Activated CD4-positive, alpha-beta T cell treated with anti-CD3 and anti-CD28 coated beads, Interleukin-2, amount 10 ng/mL, durations not matched to agents 24 days and 14 days (primary cell): ENCODE measurements around the gene SH3BP4. TPM values are rescaled to one million over a fixed set of nuclear protein-coding genes. Genes with fewer than 3 reads are reported as not detected.

Experiments
- DNase-seq: peaks from one replicate; pipeline ENCODE4 v3.0.0; 2022
- H3K27ac Mint-ChIP-seq: one replicate; pipeline ENCODE4 v1.8.0; 2022; ENCODE audit warnings: mild to moderate bottlenecking, mixed read lengths
- H3K27me3 Mint-ChIP-seq: one replicate; pipeline ENCODE4 v1.8.0; 2022; ENCODE audit warnings: mixed read lengths
- H3K36me3 Mint-ChIP-seq: one replicate; pipeline ENCODE4 v1.8.0; 2022; ENCODE audit warnings: low read depth, mild to moderate bottlenecking, mixed read lengths
- H3K4me1 Mint-ChIP-seq: one replicate; pipeline ENCODE4 v1.8.0; 2021; ENCODE audit warnings: mixed read lengths
- H3K4me3 Mint-ChIP-seq: one replicate; pipeline ENCODE4 v1.8.0; 2022; ENCODE audit warnings: mild to moderate bottlenecking, moderate library complexity, mixed read lengths
- H3K9me3 Mint-ChIP-seq: one replicate; pipeline ENCODE4 v1.8.0; 2021; ENCODE audit warnings: mixed read lengths
- intact Hi-C: fragments of 100-400 bp; cut with micrococcal nuclease; formaldehyde crosslinking; loops from one replicate; pipeline ENCODE4 v1.15.1; 2023
- total RNA-seq: library from RNA; stranded (reverse); gene quantifications from 2 replicates; pipeline ENCODE4 v1.2.3, GENCODE V29; 2022

The SH3BP4 gene
- total RNA-seq, 1 donor from 2014 or later = 0.07 TPM

DNA sequence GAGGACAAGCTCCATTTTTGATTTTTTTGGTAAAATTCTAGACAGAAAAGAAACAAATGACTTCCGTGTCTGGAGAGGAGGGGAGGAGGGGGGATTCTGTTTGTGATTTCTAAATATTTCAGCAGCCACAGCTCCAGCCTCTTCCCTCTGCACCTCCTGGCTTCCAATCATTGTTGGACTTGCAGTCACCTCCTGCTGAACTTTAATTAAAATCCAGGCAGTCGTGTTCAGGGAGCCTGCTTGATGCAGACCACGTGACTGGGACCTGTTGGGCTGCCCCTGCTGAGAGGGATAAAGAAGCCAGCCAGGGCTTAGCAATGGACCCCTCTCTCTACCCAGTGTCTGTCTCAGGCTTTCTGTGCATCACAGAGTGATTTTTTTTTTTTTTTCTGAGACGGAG is 115.1 kb downstream of the SH3BP4 start:
- no peaks in the 10 kb centered on the region for H3K27me3 Mint-ChIP-seq
- no peaks in the 10 kb centered on the region for H3K4me1 Mint-ChIP-seq
- intact Hi-C loops = no loop called here
- DNase-seq = no peak
- no peak overlapping the region for H3K4me3 Mint-ChIP-seq
- no peaks in the 10 kb centered on the region for H3K9me3 Mint-ChIP-seq
- no peaks in the 10 kb centered on the region for H3K36me3 Mint-ChIP-seq
- no peak overlapping the region for H3K27ac Mint-ChIP-seq

DNA sequence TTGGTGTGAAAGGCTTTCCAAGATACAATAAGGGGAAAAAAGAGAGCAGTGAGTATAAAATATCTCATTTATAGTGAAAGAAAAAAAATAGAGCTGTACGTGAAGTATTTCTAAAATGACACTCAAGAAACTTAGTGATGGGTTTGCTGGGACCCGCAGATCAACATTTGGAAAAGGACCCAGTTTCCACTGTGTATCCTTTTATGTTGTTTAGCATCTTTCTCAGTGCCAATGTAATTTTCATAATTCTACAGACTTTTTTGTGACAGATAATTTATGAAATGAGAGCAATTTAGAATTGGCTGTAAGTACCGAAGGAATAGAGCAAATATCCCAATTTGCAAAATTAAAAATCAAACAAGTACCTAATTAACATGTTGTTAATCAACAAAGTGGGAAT is 116.9 kb downstream of the SH3BP4 start:
- Mint-ChIP-seq H3K36me3 (no peaks in the 10 kb centered on the region), H3K9me3 (no peaks in the 10 kb centered on the region), H3K4me1 (no peaks in the 10 kb centered on the region), H3K4me3 (no peak overlapping the region), H3K27me3 (no peaks in the 10 kb centered on the region), H3K27ac (no peak overlapping the region)
- intact Hi-C loops = no loop called here
- no peak for DNase-seq

DNA sequence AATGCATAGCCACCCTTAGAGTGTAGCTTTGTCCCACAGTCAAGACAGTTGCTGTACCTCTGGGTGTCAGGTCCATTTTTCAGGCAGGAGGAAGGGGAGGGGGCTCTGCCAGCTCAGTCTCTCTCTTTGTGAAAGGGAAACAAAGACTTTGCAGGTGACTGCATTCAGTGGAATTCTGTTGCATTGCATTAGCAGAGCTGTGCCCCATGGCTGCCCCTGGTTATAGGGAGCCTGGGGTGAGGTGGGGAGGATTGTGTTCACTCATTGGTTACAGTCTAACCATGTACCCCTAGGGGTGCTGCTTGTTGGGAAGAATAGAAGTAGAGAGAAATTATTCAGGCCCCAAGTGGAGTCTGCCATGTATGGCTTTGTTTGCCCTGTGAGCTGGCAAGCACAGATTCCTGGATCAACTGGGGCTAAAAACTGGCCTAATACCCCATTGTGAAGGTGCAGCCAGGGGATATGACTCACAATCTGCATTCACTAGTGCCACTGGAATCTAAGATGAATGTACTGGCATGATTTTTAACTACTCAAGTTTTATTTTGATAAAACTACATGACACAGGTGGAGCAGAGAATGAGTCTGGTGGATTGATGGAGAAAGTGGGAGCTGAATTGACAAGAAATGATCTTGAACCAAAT is 118.4 kb downstream of the SH3BP4 start:
- Mint-ChIP-seq H3K27me3 (no peaks in the 10 kb centered on the region), H3K4me1 (no peaks in the 10 kb centered on the region), H3K27ac (no peak overlapping the region), H3K36me3 (no peaks in the 10 kb centered on the region), H3K9me3 (no peaks in the 10 kb centered on the region), H3K4me3 (no peak overlapping the region)
- DNase-seq = no peak
- intact Hi-C loops = no loop called here

DNA sequence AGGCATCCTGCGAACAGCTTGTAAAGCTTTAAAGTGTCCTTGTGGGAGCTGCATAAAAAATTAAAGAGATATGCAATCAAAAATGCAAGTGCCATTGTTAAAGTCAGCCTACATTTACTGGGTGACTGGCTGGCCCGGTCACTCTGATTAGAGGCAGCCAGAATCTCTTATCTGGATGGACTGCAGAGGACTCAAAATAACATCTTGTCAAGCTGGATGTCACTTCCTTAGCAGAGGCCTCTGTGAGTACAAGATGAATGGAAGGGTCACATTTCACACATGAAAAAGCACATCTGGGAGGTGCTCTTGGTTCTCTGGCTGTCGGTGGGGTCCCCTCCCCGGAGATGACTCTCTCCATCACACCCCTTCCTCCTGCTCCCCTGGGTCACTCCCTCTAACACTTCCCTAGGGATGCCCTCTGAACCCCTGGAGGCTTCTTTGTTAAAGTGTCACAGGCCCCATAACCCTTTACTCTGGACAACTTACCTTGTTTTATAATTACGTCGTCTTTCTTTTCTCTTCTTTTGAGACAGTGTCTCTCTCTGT is 122.1 kb downstream of the SH3BP4 start:
- intact Hi-C loops = no loop called here
- no peak for DNase-seq
- no peak overlapping the region for H3K27ac Mint-ChIP-seq
- H3K4me3 Mint-ChIP-seq = no peak overlapping the region
- H3K36me3 Mint-ChIP-seq = no peaks in the 10 kb centered on the region
- H3K9me3 Mint-ChIP-seq = no peaks in the 10 kb centered on the region
- H3K4me1 Mint-ChIP-seq = no peaks in the 10 kb centered on the region
- H3K27me3 Mint-ChIP-seq = no peaks in the 10 kb centered on the region

DNA sequence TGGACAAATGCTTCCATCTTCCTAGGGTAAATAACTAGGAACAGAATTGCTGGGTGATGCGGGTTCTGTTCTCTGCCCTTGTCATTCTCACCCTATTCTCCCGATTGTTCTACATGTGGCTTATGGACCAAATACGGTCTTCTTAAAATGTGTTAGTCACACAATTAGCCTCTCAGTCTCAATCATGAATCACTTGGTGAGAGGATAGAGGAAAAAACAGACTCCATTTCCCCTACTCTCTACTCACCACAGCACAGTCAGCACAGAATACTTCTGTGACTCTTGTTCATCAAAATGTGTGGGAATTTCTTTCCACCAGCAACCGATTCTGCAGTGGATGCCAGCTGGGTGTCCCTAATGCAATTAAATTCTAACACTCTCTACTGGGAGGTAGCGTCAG is 125.2 kb downstream of the SH3BP4 start:
- no peaks in the 10 kb centered on the region for H3K36me3 Mint-ChIP-seq
- DNase-seq = no peak
- no peak overlapping the region for H3K27ac Mint-ChIP-seq
- no peaks in the 10 kb centered on the region for H3K9me3 Mint-ChIP-seq
- intact Hi-C loops = no loop called here
- no peak overlapping the region for H3K4me3 Mint-ChIP-seq
- H3K4me1 Mint-ChIP-seq = no peaks in the 10 kb centered on the region
- no peaks in the 10 kb centered on the region for H3K27me3 Mint-ChIP-seq

DNA sequence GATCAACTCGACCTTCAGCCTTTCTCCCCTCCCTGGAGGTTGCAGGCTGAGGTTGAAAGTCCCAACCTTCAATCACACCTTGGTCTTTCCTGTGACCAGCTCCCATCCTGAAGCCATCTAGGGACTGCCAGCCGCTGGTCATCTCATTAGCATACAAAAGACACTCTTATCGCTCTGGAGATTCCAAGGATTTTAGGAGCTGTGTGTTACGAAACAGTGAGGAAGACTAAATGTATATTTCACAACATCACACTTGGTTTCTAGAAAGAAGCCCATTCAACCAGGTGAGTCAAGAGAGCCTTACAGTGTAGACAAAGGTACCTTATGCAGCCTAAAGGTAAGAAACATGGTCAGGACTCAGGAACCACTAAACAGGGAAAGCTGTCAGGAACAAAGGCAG is 126.4 kb downstream of the SH3BP4 start:
- Mint-ChIP-seq H3K27me3 (no peaks in the 10 kb centered on the region), H3K9me3 (no peaks in the 10 kb centered on the region), H3K27ac (no peak overlapping the region), H3K36me3 (no peaks in the 10 kb centered on the region), H3K4me1 (no peaks in the 10 kb centered on the region), H3K4me3 (no peak overlapping the region)
- no peak for DNase-seq
- intact Hi-C loops = no loop called here

DNA sequence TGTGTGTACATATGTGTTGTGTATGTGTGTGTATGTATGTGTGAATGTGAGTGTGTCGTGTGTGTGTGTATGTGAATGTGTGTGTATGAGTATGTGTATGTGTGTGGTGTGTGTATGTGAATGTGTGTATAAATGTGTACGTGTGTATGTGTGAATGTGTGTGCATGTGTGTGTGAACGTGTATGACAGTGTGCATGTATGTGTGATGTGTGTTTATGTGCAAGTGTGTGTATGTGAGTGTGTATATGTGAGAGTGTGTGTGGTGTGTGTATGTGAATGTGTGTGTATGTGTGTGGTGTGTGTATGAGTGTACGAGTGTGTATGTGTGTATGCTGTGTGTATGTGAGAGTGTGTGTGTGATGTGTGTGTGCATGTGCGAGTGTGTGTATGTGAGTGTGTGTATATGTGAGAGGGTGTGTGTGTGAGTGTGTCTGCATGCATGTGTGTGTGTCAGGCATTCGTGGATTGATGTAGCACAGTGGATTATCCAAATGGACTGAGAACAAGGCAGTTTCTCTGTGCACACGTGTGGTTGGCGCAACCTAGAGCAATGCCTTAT is 127.2 kb downstream of the SH3BP4 start:
- no peak for DNase-seq
- H3K27me3 Mint-ChIP-seq = no peaks in the 10 kb centered on the region
- intact Hi-C loops = no loop called here
- no peaks in the 10 kb centered on the region for H3K36me3 Mint-ChIP-seq
- no peak overlapping the region for H3K27ac Mint-ChIP-seq
- H3K4me1 Mint-ChIP-seq = no peaks in the 10 kb centered on the region
- no peaks in the 10 kb centered on the region for H3K9me3 Mint-ChIP-seq
- no peak overlapping the region for H3K4me3 Mint-ChIP-seq

DNA sequence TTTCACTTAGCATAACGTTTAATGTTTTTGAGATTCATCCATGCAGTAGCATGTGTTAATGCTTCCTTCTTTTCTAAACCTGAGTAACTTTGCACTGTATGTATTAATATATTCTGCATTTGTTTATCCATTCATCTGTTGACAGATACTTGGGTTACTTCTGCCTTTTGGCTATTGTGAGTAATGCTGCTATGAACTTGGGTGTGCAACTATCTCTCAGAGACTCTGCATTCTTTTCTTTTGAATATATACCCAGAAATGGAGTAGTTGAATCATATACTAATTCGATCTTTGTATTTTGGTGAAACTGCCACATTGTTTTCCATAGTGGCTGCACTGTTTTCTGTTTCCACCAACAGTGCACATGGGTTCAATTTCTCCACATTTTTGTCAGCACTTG is 128.3 kb downstream of the SH3BP4 start:
- H3K27ac Mint-ChIP-seq = no peak overlapping the region
- no peaks in the 10 kb centered on the region for H3K36me3 Mint-ChIP-seq
- H3K27me3 Mint-ChIP-seq = no peaks in the 10 kb centered on the region
- H3K4me1 Mint-ChIP-seq = no peaks in the 10 kb centered on the region
- intact Hi-C loops = no loop called here
- DNase-seq = no peak
- no peak overlapping the region for H3K4me3 Mint-ChIP-seq
- no peaks in the 10 kb centered on the region for H3K9me3 Mint-ChIP-seq

DNA sequence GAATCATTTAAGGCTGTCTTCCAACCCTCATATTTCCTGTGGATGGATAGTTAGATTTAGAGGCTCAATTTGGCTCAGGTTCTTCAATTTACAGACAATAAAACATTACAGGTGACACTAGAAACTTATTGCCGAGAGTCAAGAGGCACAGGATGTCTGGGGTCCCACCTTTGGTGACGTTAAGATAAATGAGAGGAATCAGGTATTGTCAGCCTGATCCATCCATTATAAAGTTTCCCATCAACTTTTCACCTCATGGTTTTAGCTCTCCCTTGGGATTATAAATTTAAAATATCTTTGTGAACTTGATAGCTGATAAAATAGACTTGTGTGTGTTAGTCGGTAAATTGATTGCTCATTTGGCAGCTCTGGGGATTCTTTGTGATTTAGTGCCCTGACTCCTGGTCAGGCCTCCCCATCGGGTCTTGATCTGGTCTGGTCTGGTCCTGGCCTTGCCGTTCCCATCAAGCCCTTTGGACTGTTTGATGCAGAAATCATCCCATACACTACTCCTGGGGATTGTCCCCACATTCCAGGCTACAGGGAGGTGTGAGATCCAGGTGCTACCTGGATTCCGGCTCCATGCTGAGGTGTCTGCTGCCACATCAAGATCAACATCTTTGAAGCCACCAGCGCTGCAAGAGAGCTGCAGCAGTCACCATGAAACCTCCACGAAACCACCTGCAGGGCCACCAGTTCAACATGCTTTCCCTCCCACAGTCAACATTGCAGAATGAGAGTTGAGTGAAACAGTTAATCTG is 130.9 kb downstream of the SH3BP4 start:
- H3K9me3 Mint-ChIP-seq = no peaks in the 10 kb centered on the region
- no peak for DNase-seq
- H3K4me1 Mint-ChIP-seq = no peaks in the 10 kb centered on the region
- intact Hi-C loops = no loop called here
- no peak overlapping the region for H3K4me3 Mint-ChIP-seq
- no peak overlapping the region for H3K27ac Mint-ChIP-seq
- H3K36me3 Mint-ChIP-seq = no peaks in the 10 kb centered on the region
- H3K27me3 Mint-ChIP-seq = no peaks in the 10 kb centered on the region

DNA sequence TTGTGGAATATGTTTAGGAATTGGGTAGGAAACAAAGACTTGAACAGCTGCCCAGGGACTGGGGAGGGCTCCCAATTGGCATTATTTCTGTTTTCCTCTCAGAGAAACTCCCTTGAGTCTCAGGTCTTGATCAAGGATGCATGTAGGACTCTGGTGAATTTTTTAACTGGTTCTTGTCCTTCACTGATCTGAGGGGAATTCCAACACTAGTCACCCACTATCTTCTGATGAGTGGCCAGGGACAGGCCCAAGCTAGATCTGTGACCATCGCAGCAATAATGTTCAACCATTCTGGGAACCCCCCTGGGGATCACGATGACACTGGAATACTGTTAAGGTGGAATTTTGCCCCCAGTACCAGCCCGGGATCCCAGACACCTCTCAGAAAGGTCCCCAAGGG is 132.0 kb downstream of the SH3BP4 start:
- Mint-ChIP-seq H3K27me3 (no peaks in the 10 kb centered on the region), H3K27ac (no peak overlapping the region)
- intact Hi-C loops = no loop called here

DNA sequence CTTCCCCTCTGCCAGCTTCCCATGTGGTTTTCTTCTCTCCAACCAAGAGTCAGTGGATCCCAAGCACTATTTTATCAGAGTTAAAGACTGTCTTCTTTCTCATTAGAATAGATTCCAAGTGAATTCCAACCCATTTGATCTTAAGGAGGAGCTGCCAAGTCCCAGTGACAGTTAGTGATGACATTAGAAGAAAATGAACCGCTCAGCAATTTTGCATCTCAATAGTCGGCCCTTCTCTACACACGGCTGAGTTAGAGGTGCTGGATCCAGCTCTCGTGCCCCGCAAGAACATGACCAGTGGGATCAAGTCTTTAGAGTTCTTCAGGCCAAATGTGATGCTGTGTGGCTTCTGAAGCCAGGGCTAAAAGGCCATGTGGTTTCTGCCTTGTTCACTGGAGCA is 132.6 kb downstream of the SH3BP4 start:
- intact Hi-C loops = no loop called here
- Mint-ChIP-seq H3K9me3 (no peaks in the 10 kb centered on the region), H3K27ac (no peak overlapping the region), H3K4me3 (no peak overlapping the region), H3K4me1 (no peaks in the 10 kb centered on the region), H3K27me3 (no peaks in the 10 kb centered on the region), H3K36me3 (no peaks in the 10 kb centered on the region)
- DNase-seq = no peak

More for the DNA sequence above, 132.0 kb downstream of the SH3BP4 start:
- Mint-ChIP-seq H3K4me1 (no peaks in the 10 kb centered on the region), H3K9me3 (no peaks in the 10 kb centered on the region), H3K4me3 (no peak overlapping the region), H3K36me3 (no peaks in the 10 kb centered on the region)
- DNase-seq = no peak

DNA sequence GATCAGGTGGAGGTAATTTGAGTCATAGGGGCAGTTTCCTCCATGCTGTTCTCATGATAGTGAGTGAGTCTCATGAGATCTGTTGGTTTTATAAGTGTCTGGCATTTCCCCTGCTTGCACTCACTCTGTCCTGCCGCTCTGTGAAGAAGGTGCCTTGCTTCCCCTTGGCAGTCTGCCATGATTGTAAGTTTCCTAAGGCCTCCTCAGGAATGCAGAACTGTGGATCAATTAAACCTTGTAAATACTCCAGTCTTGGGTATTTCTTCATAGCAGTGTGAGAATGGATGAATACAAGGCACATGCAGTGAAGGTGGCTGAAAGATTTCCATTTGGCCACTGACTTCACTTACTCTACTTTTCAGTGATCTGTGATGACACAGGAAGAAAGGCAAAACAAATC is 133.7 kb downstream of the SH3BP4 start:
- intact Hi-C loops = no loop called here
- Mint-ChIP-seq H3K9me3 (no peaks in the 10 kb centered on the region), H3K4me1 (no peaks in the 10 kb centered on the region), H3K36me3 (no peaks in the 10 kb centered on the region), H3K27me3 (no peaks in the 10 kb centered on the region), H3K27ac (no peak overlapping the region), H3K4me3 (no peak overlapping the region)
- no peak for DNase-seq

DNA sequence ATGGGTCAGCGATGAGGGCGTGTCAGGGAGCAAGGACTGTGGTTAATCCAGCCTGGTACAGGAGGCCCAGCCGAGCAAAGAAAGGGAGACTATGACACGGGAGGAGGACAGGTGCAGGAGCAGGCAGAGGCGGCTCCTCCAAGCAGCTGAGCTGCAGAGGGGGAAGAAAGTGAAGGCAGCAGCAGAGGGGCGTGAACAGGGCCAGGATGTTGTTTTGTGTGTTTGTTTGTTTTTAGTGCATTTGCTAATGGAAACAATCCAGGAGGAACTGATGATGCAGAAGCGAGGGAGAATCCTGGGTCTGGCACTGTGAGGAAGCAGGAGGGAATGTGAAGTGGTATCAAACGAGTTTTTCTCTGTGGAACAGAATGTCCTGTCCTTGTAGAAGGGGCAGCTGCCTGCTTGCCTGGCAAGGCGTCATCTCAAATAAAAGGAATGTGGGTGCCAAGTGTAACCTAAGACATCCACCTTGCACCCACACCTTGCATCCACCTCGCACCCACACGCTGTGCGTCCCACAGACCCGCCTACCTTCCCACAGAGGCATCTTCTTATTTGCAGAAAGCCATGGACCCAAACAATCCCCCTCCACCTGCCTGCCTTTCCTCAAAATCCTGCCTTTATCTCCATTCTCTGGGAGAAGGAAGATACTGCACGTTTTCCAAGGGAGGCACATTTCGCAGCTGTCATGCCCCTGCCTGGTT is 134.8 kb downstream of the SH3BP4 start:
- H3K27me3 Mint-ChIP-seq = no peaks in the 10 kb centered on the region
- DNase-seq = no peak
- H3K36me3 Mint-ChIP-seq = no peaks in the 10 kb centered on the region
- no peaks in the 10 kb centered on the region for H3K9me3 Mint-ChIP-seq
- H3K4me3 Mint-ChIP-seq = no peak overlapping the region
- H3K27ac Mint-ChIP-seq = no peak overlapping the region
- intact Hi-C loops = no loop called here
- no peaks in the 10 kb centered on the region for H3K4me1 Mint-ChIP-seq
